Tongue (tissue), 2 donors: ENCODE results near the gene TMEM35B. TPM values are rescaled to one million over a fixed set of nuclear protein-coding genes. Genes with fewer than 3 reads are reported as not detected.
A peak's percentile ranks its signal among the peaks of the same experiment; 100 is the strongest.
"Not testable (repeated sequence)": the region's sequence is repeated elsewhere in the genome, so short reads cannot be mapped to it uniquely, and the experiment has no call there.

Experiments used
- DNase-seq: peaks from one replicate; pipeline ENCODE4 v3.0.0-alpha.2; 2015
- total RNA-seq: library from RNA; depleted of rRNA; stranded (reverse); fragments of >200 nt; gene quantifications from one replicate; pipeline ENCODE4 v1.2.3, GENCODE V29; 2014

Gene TMEM35B
- 15.4 TPM for total RNA-seq

- DNase-seq = peak; percentile 81
These were observed at the start of gene TMEM35B for GRCh38 chr1:34984793-34985608. Gene TMEM35B (minus strand): TSS chr1:34985347. CDS start chr1:34985305, 42 bp downstream.

- DNase-seq = no peak
These were observed 48.2 kb upstream of the TMEM35B start for GRCh38 chr1:35033346-35033745.

- no peak for DNase-seq
These were observed 47.2 kb upstream of the TMEM35B start for GRCh38 chr1:35032384-35032739.

GRCh38 chr1:35030756-35031446, 45.8 kb upstream of the TMEM35B start:
- DNase-seq = no peak

DNA sequence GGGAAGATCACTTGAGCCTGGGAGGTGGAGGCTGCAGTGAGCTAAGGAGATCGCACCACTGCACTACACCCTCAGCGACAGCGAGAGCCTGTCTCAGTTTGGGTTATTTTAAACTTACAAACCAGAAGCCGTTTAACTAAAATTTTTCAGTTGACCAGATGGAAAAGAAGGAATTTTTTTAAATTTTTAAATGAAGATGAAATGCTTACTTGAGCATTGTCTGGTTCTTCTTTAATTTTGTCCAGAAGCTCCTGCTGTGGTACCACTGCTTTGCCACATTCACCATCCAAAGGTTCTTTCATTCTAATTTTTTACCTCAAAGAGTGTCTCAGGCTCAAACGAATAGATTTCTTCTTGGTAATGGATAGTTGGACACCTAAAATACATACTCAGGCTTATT, 45.2 kb upstream of the TMEM35B start:
- peak; percentile 2 for DNase-seq

DNA sequence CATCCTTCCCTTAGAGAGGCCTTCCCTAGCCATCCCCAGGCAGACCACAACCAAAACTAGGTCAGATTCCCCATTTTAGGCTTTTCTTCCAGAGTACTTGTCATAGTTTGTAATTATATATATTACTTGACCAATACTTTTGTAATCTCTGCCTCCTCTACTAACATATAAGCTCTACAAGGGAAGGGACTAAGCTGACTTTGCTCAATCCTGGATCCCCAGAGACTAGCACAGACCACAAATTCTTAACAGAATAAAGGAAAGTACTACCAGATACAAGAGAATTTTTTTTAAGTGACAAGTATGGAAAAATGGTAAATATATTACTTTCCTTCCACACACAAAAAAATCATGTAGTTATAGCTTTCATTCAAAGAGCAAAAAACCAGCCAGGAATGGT, 44.6 kb upstream of the TMEM35B start:
- DNase-seq = no peak

DNA sequence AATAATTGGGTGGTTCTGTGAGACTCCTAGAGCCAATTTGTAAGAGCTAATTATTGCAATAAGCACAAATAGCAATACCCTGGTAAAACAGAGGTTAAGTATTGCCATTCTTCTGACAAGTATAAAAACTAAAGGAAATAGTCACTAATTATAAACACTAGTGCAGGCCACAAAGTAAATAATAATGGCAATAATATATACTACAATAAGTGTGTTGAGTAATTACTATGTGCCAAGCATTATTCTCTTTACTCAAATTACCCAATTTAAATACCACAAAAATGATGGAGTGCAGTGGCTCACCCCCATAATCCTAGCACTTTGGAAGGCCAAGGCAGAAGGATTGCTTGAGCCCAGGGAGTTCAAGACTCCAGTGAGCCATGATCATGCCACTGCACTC, 31.3 kb upstream of the TMEM35B start:
- DNase-seq = no peak

DNA sequence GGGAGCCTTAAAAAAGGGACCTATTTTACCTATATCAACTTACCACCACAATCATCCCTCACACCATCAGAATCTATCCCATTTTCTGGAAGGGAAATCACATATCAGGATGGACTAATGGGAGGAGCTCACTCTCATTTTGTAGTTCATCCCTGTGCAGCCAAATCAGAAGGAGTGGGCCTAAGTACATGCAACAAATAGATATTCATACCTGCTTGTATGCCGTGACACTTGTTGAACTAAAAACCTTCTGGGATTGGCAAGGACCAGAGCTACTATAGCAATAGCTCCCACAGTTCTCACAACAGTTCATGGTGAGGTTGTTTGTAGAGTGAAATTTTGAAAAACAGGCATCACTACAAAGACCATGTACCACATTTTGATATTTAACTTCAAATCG, 29.3 kb upstream of the TMEM35B start:
- no peak for DNase-seq

DNA sequence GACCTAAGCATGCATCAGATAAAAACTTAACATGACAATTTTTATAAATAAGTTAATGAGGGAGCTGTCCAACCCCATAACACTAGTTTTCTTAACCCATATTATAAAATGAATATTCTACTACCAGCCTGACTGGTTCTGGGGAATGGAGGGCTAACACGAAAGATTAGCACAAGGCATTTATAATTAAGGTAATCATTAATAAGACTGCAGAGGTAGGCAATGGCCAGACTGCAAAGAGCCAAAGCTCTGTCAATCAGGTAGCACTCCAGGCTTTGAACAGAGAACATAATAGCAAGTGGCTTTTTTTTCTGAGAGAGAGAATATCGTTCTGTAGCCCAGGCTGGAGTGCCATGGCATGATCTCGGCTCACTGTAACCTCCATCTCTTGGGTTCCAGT, 20.6 kb upstream of the TMEM35B start:
- no peak for DNase-seq

- no peak for DNase-seq
These were observed 16.6 kb upstream of the TMEM35B start for GRCh38 chr1:35001743-35002142.

GRCh38 chr1:34994878-34995277, 9.7 kb upstream of the TMEM35B start:
- no peak for DNase-seq

GRCh38 chr1:34988581-34988980, 3.4 kb upstream of the TMEM35B start:
- no peak for DNase-seq

GRCh38 chr1:34988147-34988546, 3.0 kb upstream of the TMEM35B start:
- no peak for DNase-seq

- no peak for DNase-seq
These were observed 1.9 kb upstream of the TMEM35B start for GRCh38 chr1:34987018-34987417.

DNA sequence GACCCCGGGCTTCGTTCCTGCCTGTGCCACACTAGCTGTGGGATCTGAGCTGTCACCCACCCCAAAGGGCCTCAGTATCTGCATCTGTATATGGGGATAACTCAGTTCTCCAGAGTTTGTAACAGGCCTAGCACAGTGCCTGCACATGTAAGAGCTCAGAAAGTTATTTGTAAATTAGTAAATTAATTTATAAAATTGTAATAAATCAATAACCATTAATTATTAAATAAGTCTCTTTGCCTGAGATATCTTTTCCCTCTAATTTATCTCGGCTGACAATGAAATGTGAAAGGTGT, 410 bp upstream of the TMEM35B start:
- DNase-seq = not testable (repeated sequence)

DNA sequence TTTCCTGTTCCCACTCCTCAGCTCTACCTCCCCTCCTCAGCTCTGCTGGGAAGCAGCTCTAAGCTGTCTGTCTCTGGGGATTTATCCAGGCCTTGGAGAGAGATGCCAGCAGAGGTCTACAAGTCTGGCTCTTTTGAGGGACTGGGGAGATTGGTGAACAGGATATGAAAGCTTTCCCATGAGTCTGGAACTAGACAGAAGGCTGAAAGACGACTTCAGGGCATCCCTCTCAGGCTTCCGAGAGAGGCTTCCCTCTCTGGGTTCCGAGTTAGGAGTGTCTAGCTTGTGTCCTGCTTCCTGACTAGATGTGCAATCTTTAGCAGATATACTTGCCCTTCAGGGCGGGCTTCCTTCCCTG, 733 bp downstream of the TMEM35B start:
- DNase-seq = no peak

DNA sequence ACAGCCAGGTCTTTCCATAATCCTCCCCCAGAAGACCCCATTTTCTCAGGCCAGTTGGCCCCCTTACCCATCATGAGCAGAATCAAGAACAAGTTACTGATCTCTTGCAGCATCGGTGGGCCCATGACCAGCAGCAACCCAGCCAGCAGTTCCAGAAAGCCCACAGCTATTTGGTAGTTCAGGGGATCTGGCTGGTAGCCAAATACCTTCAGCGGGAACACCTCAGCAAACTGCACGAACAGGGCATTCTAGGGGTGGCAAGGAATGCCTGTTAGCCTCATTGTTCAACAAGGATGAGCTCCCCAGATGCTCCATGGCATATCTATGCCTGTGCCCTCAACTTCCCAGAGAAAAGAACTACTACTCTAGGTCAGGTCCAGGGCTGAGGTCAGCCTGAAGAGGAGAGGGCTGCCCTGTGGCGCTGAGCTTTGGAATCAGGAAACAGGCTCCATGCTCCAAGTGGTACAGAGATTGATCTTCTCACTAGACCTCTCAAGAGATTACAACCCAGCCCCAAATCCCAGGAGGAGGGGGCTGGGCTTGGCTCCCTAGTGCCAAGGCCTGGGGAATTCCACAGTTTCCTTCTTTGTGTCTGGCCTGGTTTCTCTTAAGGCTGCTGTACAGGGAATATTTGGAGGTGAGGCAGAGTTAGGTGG, 1.3 kb downstream of the TMEM35B start:
- DNase-seq = peak; percentile 9

GRCh38 chr1:34982820-34983376, 2.2 kb downstream of the TMEM35B start:
- DNase-seq = peak; percentile 83

- DNase-seq = no peak
These were observed 4.4 kb downstream of the TMEM35B start for GRCh38 chr1:34980715-34981114.

GRCh38 chr1:34978921-34979320, 6.2 kb downstream of the TMEM35B start:
- peak; percentile 91 for DNase-seq

DNA sequence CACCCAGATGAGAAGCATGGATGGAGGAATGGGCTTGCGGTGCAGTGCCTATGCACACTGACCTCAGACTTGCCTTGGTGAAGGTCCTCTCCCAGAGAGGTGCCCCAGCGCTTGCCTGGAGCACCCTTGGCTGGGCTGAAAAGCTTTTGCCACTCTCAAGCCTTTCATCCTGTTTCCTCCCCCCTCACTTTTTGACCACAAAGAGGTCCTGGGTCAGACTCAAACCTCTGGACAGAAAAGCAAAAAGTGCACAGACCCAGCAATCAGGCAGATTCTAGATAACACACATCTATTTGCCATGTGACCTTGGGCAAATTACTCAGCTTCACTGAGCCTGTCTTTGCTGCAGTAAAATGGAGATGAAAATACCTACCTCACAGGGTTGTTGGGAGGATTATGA, 7.3 kb downstream of the TMEM35B start:
- no peak for DNase-seq

DNA sequence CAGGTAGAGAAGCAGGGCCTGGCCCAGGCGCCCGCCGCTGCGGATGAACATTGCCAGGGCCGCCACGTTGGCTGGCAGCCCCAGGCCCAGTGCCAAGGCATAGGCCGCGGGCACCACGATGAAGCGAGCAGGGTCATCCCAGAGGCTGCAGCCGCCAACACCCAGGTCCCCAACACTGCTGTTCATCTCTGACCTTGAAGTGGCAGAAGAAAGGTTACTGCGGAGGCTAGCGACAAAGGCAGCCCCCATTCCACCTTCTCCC, 8.0 kb downstream of the TMEM35B start:
- DNase-seq = no peak

DNA sequence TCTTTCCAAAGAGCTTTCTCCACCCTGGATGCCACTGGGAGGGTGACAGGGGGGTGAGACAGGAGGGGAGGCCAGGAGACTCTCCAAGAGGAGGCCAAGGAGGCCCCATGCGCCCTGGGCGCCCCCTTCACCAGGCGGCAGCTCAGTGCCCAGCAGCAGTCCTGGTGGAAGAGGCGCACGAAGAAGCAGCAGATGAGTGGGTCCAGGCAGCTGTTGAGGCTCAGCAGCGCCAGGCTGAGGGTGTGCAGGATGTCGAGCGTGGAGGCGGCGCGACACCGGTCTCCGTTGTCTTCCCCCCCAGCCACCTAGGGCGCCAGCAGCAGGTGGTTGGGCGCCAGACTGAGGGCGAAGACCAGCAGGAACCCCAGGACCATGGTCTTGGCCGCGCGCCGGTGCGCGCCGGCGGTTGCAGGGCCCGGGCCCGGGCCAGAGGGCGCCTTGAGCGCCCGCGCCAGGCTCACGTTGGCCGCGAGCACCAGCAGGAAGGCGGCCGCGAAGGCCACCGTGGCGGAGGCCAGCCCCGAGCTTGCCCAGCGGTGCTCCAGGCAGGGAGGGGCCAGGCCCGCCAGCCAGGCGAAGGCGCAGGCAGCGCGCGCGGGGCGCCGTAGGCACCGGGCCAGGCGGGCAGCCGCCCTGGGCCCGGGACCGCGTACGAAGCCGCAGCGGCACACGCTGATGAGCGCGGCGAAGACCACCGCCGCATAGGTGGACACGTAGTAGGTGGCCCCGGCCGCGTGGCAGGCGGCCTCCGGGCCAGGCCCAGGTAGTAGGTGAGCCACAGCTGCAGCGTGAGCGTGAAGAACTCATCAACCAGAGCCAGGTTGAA, 8.6 kb downstream of the TMEM35B start:
- DNase-seq = no peak
